ENCODE results near the gene HABP4.

DNA sequence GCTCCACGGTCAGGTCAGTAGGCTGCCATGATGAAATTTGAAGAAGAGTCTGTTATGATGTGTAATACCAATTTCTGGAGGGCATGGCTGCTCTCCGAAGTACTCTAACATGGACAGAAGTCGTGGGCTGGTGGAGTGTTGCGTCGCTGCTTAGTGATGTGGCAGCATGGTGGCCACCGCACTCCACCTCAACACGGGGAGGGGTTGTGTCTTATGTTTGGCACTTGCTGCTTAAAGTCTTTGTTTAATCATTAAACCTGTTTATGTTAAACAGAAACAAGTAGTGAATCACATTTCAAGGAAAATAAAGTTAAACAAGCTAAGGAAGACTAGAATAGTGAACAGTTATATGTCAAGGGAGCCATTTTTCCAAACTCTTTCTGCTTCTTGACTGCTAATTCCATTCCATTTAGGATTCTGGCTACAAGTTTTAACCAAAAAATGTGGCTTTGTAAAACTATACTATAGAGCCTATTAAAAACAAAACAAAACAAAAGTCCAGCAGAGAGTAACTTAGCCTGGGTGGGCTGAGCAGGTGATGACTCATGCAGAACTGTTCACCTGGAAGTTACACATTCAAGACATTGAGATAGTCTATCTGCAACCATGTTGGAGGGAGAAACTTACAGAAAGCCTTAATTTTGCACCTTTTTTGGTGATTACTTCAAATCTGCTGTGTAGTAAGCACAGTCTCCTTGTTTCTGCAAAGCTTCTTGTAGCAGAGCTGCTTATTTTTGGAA is 9.5 kb downstream of the HABP4 start:
- TF ChIP-seq, protein P1, sequence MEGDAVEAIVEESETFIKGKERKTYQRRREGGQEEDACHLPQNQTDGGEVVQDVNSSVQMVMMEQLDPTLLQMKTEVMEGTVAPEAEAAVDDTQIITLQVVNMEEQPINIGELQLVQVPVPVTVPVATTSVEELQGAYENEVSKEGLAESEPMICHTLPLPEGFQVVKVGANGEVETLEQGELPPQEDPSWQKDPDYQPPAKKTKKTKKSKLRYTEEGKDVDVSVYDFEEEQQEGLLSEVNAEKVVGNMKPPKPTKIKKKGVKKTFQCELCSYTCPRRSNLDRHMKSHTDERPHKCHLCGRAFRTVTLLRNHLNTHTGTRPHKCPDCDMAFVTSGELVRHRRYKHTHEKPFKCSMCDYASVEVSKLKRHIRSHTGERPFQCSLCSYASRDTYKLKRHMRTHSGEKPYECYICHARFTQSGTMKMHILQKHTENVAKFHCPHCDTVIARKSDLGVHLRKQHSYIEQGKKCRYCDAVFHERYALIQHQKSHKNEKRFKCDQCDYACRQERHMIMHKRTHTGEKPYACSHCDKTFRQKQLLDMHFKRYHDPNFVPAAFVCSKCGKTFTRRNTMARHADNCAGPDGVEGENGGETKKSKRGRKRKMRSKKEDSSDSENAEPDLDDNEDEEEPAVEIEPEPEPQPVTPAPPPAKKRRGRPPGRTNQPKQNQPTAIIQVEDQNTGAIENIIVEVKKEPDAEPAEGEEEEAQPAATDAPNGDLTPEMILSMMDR (IDR thresholded peaks at IDR 0.05) = no peak
- TF ChIP-seq POLR2A (IDR thresholded peaks at IDR 0.05) = no peak
